HG02885 (cell line): Measurements from ENCODE around the gene KRT14.
"Not testable (repeated sequence)": the region's sequence is repeated elsewhere in the genome, so short reads cannot be mapped to it uniquely, and the experiment has no call there.

Source experiments
- ATAC-seq: cut with Tn5 transposase; IDR thresholded peaks from one replicate; pipeline ENCODE4 v1.9.1; 2021; ENCODE audit warnings: mild to moderate bottlenecking; ENCODE audit not compliant: unreplicated experiment, poor library complexity

KRT14 gene

GRCh38 chr17:41581366-41582060, 5.2 kb downstream of the KRT14 start:
- ATAC-seq: no peak

- no peak for ATAC-seq
Measured at GRCh38 chr17:41580687-41581365, 5.9 kb downstream of the KRT14 start.

- no peak for ATAC-seq
Measured at GRCh38 chr17:41580244-41580575, 6.5 kb downstream of the KRT14 start.

- ATAC-seq: peak; percentile 61
Measured at GRCh38 chr17:41579484-41580243, 7.0 kb downstream of the KRT14 start.

- no peak for ATAC-seq
Measured at GRCh38 chr17:41578971-41579370, 7.7 kb downstream of the KRT14 start.

- no peak for ATAC-seq
Measured at GRCh38 chr17:41578538-41578937, 8.2 kb downstream of the KRT14 start.

- ATAC-seq: not testable (repeated sequence)
Measured at GRCh38 chr17:41576740-41577139, 10.0 kb downstream of the KRT14 start.

GRCh38 chr17:41575336-41575735, 11.4 kb downstream of the KRT14 start:
- ATAC-seq: no peak

- ATAC-seq: no peak
Measured at GRCh38 chr17:41571561-41572434, 14.9 kb downstream of the KRT14 start, which contains the start of gene KRT9. TSS of gene KRT9 (minus strand) at chr17:41572059. CDS start at chr17:41571992, 67 bp downstream.

GRCh38 chr17:41567317-41567716, 19.4 kb downstream of the KRT14 start:
- ATAC-seq: no peak

GRCh38 chr17:41565338-41565737, 21.4 kb downstream of the KRT14 start:
- ATAC-seq: no peak

GRCh38 chr17:41563607-41564170, 23.0 kb downstream of the KRT14 start:
- ATAC-seq: no peak

- no peak for ATAC-seq
Measured at GRCh38 chr17:41561554-41561953, 25.1 kb downstream of the KRT14 start.

- no peak for ATAC-seq
Measured at GRCh38 chr17:41559548-41559947, 27.1 kb downstream of the KRT14 start.

GRCh38 chr17:41556931-41557330, 29.8 kb downstream of the KRT14 start:
- no peak for ATAC-seq

- ATAC-seq: no peak
Measured at GRCh38 chr17:41556306-41556705, 30.4 kb downstream of the KRT14 start.

GRCh38 chr17:41555105-41555887, 31.4 kb downstream of the KRT14 start:
- no peak for ATAC-seq

- no peak for ATAC-seq
Measured at GRCh38 chr17:41553987-41554680, 32.6 kb downstream of the KRT14 start.

- no peak for ATAC-seq
Measured at GRCh38 chr17:41553176-41553575, 33.5 kb downstream of the KRT14 start.
